GM12878 (cell line): ENCODE measurements around the gene CD93. TPM values are rescaled to one million over a fixed set of nuclear protein-coding genes. Genes with fewer than 3 reads are reported as not detected.

Experiments
- ATAC-seq: fragments of 200-7000 bp; cut with Tn5 transposase; 3 replicates; pipeline ENCODE4 v1.9.1; 2020; ENCODE audit warnings: mild to moderate bottlenecking, moderate library complexity
- BruUV-seq: library from RNA; stranded (reverse); fragments of 400-500 nt; replicated peaks from 2 replicates; lab custom pipeline; 2021; lab: Mats Ljungman, UMichigan
- CTCF ChIA-PET: fragments of 300-600 bp; sonication (Branson Sonifier 250); formaldehyde crosslinking; extraction: SDS; loops from one replicate; lab custom pipeline; 2021; ENCODE audit warnings: inconsistent platforms; lab: Yijun Ruan, JAX
- POLR2A ChIA-PET: fragments of 350-600 bp; formaldehyde crosslinking; extraction: SDS; loops from one replicate; lab custom pipeline; 2021; ENCODE audit warnings: inconsistent platforms; lab: Charles Lee
- RAD21 ChIA-PET: fragments of 300-600 bp; sonication (Branson Sonifier 250); formaldehyde crosslinking; loops from one replicate; lab custom pipeline; 2023; ENCODE audit warnings: antibody characterized with exemption; ENCODE audit not compliant: unreplicated experiment; lab: Charles Lee
- SMC1A ChIA-PET: fragments of 300-600 bp; sonication (Branson Sonifier 250); formaldehyde crosslinking; loops from one replicate; lab custom pipeline; 2023; ENCODE audit not compliant: unreplicated experiment, uncharacterized antibody; lab: Charles Lee
- DNase-seq: peaks from one replicate; pipeline ENCODE4 v3.0.0-alpha.2; 2011; ENCODE audit warnings: low read depth, low spot score
- FAIRE-seq: peaks from 3 replicates; lab custom pipeline; 2011; peaks lifted over from hg19 to GRCh38; lab: Jason Lieb, UNC
- H2AFZ ChIP-seq: 2 replicates; pipeline ENCODE4 v1.6.0; 2011; ENCODE audit warnings: low read depth, low read length, control low read depth; ENCODE audit not compliant: control insufficient read depth
- H3K27ac ChIP-seq: 2 replicates; pipeline ENCODE4 v1.5.1; 2011; ENCODE audit warnings: control low read depth; ENCODE audit not compliant: control insufficient read depth, insufficient read depth
- H3K27me3 ChIP-seq, 2 experiments: replicated peaks in 1 of 2; 2 replicates each; pipeline versions ENCODE4 v1.6.0 to v1.6.1; 2011; ENCODE audit warnings: low read length in 1 of 2; ENCODE audit not compliant: control insufficient read depth in 2 of 2, insufficient read depth in 2 of 2
- H3K36me3 ChIP-seq, 2 experiments: 2 replicates each; pipeline ENCODE4 v1.5.1; 2011; ENCODE audit warnings: low read length in 1 of 2; ENCODE audit not compliant: control insufficient read depth in 2 of 2, insufficient read depth in 2 of 2
- H3K4me1 ChIP-seq: 2 replicates; pipeline ENCODE4 v1.6.1; 2011; ENCODE audit warnings: mild to moderate bottlenecking, low read length, moderate library complexity, mixed read lengths; ENCODE audit not compliant: control insufficient read depth, insufficient read depth
- H3K4me2 ChIP-seq: 2 replicates; pipeline ENCODE4 v1.6.0; 2011; ENCODE audit warnings: control low read depth; ENCODE audit not compliant: control insufficient read depth, insufficient read depth
- H3K4me3 ChIP-seq: fragments of 200-600 bp; sonication (generic); 2 replicates; pipeline ENCODE4 v1.5.1; 2016
- H3K79me2 ChIP-seq: 2 replicates; pipeline ENCODE4 v1.6.0; 2011; ENCODE audit warnings: low read length; ENCODE audit not compliant: control insufficient read depth, insufficient read depth
- H3K9ac ChIP-seq: 2 replicates; pipeline ENCODE4 v1.8.0; 2011; ENCODE audit warnings: low read length, control low read depth, mixed read lengths; ENCODE audit not compliant: control insufficient read depth, insufficient read depth
- H3K9me3 ChIP-seq: replicated peaks from 3 replicates; pipeline ENCODE4 v1.5.1; 2011; ENCODE audit warnings: mild to moderate bottlenecking, low read length; ENCODE audit not compliant: control insufficient read depth, insufficient read depth
- H4K20me1 ChIP-seq: 2 replicates; pipeline ENCODE4 v1.6.0; 2011; ENCODE audit not compliant: control insufficient read depth, insufficient read depth
- BACH1 ChIP-seq: fragments of 450-650 bp; IDR thresholded peaks from 2 replicates; pipeline ENCODE4 v1.6.1; 2017; ENCODE audit warnings: mild to moderate bottlenecking, borderline replicate concordance
- BMI1 ChIP-seq: fragments of 450-650 bp; IDR thresholded peaks from 2 replicates; pipeline ENCODE4 v1.6.1; 2016; ENCODE audit warnings: mild to moderate bottlenecking, moderate library complexity, borderline replicate concordance
- CBFB ChIP-seq: IDR thresholded peaks from 2 replicates; pipeline ENCODE4 v1.6.1; 2016; ENCODE audit warnings: antibody characterized with exemption, low read depth
- MAX ChIP-seq: IDR thresholded peaks from 2 replicates; pipeline ENCODE4 v1.6.1; 2012; ENCODE audit warnings: low read depth, low read length, improper control_type of control experiment
- MTA3 ChIP-seq: IDR thresholded peaks from 2 replicates; pipeline ENCODE4 v1.6.1; 2012; ENCODE audit warnings: low read length, inconsistent platforms, borderline replicate concordance
- NBN ChIP-seq: fragments of 450-650 bp; IDR thresholded peaks from 2 replicates; pipeline ENCODE4 v1.6.1; 2016
- POLR2AphosphoS5 ChIP-seq: IDR thresholded peaks from 2 replicates; pipeline ENCODE4 v1.6.1; 2011; ENCODE audit warnings: mild to moderate bottlenecking, low read length, inconsistent platforms
- SKIL ChIP-seq: fragments of 450-650 bp; IDR thresholded peaks from 2 replicates; pipeline ENCODE4 v1.6.1; 2017; ENCODE audit warnings: mild to moderate bottlenecking, low read depth, inconsistent platforms; ENCODE audit not compliant: poor library complexity, severe bottlenecking
- ZBTB40 ChIP-seq: fragments of 450-650 bp; IDR thresholded peaks from 2 replicates; pipeline ENCODE4 v1.6.1; 2016; ENCODE audit warnings: mild to moderate bottlenecking, moderate library complexity, borderline replicate concordance
- WGBS: methylation state at CpG from one replicate; pipeline ENCODE4 v1.1.6; 2016; ENCODE audit warnings: low lambda C conversion rate; ENCODE audit not compliant: insufficient replicate concordance, insufficient coverage; ENCODE audit errors: missing lambda C conversion rate; 5-methylcytosine and 5-hydroxymethylcytosine counted together
- in situ Hi-C: fragments of 300-500 bp; cut with MboI; formaldehyde crosslinking; loops from 9 replicates; pipeline ENCODE4 v1.14.3; 2018; ENCODE audit warnings: mixed read lengths
- intact Hi-C: fragments of 100-400 bp; cut with micrococcal nuclease; formaldehyde crosslinking; loops from one replicate; pipeline ENCODE4 v1.14.2; 2022; ENCODE audit not compliant: unreplicated experiment
- polyA plus RNA-seq, 11 experiments: library from polyadenylated mRNA; depleted of rRNA in 4 of 11; unstranded in 6 of 11; stranded (reverse) in 5 of 11; fragments of >200 nt; fragmentation: Nextera tagmentation in 4 of 11; fragmentation: Illumina TruSeq in 1 of 11; extraction: Ambion mirVana in 4 of 11; extraction: Trizol in 1 of 11; gene quantifications; 1 replicate in 1 of 11; 2 replicates in 10 of 11; pipeline versions ENCODE4 v1.2.1 to v1.2.3, GENCODE V29; 2011 to 2016; ENCODE audit warnings: inconsistent platforms in 2 of 11, missing spikeins in 2 of 11, low read depth in 1 of 11
- total RNA-seq, 4 experiments: library from RNA; depleted of rRNA in 3 of 4; stranded (reverse); fragments of >200 nt in 3 of 4; fragmentation: Illumina TruSeq in 1 of 4; extraction: Trizol in 1 of 4; gene quantifications; 2 replicates each; pipeline versions ENCODE4 v1.2.1 to v1.2.3, GENCODE V29; 2013 to 2021

The CD93 gene
- total and polyA plus RNA-seq, 10 of the 15 experiments (the other 5 are each of a cell fraction or from before 2014, with no cell fraction given) = 0.20 to 2.7 (median 0.92) TPM

GRCh38 chr20:23078351-23079015, 7.6 kb downstream of the CD93 start:
- Histone ChIP-seq H3K4me2 (no peak overlapping the region), H3K27me3 (peaks cover 0 to 3% of the 10 kb centered on the region in 2 experiments; a peak in 1 of 4 replicates), H4K20me1 (no peaks in the 10 kb centered on the region), H3K4me3 (no peak overlapping the region), H2AFZ (no peak overlapping the region), H3K4me1 (no peaks in the 10 kb centered on the region), H3K9me3 (no peaks in the 10 kb centered on the region), H3K36me3 (no peaks in the 10 kb centered on the region), H3K79me2 (no peaks in the 10 kb centered on the region), H3K9ac (no peak overlapping the region), H3K27ac (no peak overlapping the region)
- TF ChIP-seq NBN (no peak), BMI1 (no peak), MAX (no peak), SKIL (no peak), ZBTB40 (no peak), POLR2AphosphoS5 (no peak), MTA3 (no peak), BACH1 (no peak), CBFB (no peak)
- intact Hi-C loops (no loop called here), in situ Hi-C loops (no loop called here)
- FAIRE-seq (no peak), DNase-seq (no peak), ATAC-seq (no peak)
- ChIA-PET RAD21 (interaction anchor here (1.3 to 1.8 kb wide), 3 partner anchors 27 to 122 kb away, joined by 3 to 8 read pairs (median 5); no protein-coding TSS in a partner anchor), SMC1A (interaction anchor here (1.1 to 1.9 kb wide), 7 partner anchors 12 to 123 kb away, joined by 3 to 9 read pairs (median 3); no protein-coding TSS in a partner anchor), POLR2A (no interaction called here), CTCF (interaction anchor here (1.0 to 2.6 kb wide), 10 partner anchors 10 to 387 kb away, joined by 3 to 19 read pairs (median 5); no protein-coding TSS in a partner anchor)
- no TSS peak for BruUV-seq
- 50% methylated on average over 5 of the region's 5 CpGs for WGBS
